HG03045 (cell line): ENCODE results near the gene CASK.

ENCODE experiments used
- ATAC-seq: cut with Tn5 transposase; IDR thresholded peaks from one replicate; pipeline ENCODE4 v1.9.1; 2021; ENCODE audit warnings: mild to moderate bottlenecking, moderate library complexity; ENCODE audit not compliant: unreplicated experiment

CASK gene

DNA sequence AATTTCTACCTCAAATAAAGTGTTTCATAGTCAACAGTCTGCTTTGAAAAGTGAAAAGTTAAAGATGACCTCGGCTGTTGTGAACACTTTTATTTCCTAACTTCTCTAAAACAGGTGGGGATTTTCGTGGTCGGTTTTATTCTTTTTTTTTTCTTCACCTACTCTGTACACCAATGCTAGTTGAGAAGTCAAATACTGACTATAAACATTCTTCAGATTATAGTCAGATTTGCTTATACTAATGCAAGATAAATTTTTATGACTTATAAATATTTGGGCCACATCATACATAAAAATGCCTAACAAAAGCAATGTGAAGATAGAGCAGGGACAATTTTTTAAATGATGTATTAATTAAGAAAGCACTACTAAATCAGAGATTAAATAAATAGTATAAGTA lies 332.7 kb downstream of the CASK start:
- ATAC-seq: no peak

DNA sequence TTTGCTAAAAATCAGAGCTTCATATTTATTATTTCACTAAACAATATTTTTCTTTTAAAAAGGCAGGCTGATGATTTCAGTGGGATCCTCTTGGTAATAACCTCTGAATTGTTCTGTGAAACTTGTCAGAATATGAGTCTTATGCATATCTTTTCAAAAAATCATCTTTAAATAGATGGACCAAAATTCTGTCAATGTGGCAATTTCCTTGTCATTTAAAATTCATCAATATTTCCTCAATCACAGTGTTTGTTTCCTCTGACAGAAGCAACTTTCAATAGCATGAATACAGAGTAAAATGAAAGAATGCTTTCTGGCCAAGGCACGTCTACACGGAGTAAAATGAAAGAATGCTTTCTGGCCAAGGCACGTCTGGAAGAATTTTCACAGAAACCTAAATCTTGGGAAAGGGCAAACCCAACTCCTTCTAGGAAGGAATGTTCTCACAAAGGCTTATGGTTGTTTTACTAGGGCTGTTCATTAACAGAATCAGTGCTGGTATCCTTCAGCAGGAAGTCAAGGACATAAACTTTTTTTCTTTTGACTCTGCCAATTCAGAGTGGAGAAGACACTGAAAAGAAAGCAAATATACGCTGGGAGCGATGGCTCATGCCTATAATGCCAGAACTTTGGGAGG lies 333.6 kb downstream of the CASK start:
- ATAC-seq: no peak

DNA sequence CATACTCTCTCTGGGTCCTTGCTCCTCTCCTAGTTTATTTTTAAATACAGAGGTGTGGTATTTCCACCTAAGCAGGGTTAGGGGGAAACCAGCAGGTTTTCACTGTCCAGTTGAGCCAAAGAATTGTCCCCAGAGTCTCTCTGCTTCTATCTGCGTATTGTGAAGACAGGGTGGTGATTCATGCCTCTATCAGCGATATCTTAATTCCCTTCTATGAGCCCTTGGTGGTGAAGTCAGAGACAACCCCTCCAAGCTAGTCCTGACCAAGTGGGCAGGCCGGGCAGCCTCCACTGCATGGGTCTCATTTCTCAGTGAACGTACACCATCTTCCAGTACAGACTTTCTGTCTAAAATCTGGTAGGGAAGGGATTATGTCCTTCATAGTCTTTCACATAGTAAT lies 335.1 kb downstream of the CASK start:
- no peak for ATAC-seq

DNA sequence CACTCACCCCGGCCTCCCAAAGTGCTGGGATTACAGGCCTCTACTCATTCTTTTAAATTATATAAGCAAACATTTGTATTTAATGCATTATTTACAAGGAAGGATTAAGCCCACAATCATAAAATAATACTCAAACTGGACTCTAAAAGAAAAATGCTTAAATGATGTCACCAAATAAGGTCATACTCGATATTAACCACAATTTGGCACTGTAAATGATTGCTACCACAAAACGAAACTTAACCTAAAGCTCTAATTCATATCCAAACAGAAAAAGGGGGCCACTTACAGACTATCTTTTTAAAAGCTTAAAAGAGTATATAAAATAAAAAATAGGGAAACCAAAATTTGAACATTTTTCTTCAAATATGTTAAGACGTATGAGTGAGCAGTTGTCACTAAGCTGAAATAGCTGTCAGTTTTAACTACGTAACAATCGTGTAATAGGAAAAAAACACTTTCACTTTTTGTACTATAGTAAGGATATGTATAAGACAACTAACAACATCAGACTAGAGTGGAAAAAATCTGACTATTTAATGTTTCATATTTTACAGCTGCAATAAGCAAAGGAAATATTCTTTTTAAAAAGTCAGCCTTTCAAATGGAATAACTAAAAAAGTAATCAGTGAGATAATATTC lies 342.8 kb downstream of the CASK start:
- no peak for ATAC-seq

DNA sequence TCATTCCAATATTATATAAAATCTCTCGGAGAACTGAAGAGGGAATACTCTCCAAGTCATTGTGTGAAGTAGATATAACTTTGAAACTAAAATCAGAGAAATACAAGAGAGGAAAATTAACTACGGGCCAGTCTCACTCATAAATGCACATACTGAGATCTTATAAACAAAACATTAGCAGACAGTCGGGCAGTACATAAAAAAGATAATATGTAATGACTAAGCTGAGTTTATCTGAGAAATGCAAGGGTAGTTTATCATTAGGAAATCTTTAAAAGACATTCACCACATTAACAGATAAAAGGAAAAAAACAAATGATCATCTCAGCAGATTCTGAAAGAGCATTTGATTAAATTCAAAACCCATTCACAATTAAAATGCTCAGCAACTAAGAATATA lies 359.5 kb downstream of the CASK start:
- no peak for ATAC-seq

DNA sequence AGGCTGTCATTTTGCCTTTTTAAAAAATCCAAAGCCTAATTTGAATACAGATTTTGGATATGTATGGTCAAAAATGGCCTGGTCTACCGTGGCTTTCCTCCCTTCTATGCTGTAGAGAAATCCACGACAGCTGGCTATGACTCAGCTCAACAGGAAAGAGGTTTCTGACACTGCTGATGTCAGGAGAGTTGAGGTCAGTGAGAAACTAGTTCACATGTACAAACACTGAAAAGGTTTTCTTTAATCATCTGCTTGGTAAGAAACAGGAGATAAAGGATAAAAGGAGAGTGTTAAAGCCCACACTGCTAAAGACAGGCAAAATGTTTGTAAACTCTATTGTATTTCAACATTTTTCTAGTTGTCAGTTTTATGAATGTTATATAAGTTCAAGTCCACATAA lies 362.3 kb downstream of the CASK start:
- no peak for ATAC-seq

DNA sequence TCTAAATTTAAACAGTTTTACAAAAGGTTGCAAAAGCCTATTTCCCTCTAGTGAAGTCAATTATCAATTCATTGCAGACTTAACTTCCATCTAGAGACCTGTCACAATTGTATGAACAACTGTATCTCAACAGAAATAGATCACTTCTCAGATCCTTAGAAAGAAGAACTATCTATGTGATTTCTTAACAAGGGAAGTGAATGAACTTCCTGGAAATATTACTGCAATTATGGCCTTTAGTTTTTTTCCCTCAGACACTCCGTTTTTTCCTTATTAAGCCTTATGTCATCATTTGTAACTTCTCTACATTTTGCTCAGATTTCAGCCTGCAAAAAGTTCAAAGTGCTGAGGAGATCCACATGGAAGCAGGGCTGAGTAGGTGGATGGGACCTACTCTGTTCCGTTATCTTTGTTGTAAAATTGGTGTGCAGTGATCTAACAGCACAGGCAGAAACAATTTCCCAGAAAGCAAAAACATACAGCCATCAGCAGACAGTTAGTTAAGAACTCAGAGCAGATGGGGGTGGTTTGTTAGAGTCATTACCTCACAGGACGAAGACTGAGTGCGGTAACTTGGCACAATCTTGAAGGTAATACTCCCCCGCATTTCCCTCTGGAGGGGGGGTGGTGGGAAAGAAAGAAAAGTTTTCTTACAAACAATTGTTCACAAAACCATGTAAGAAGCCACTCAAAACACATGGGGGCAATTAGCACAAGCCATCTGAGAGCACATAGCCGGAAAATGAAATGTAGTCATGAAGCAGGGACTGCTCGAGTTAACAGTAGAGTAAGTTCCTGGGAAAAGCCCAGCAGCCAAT lies 363.9 kb downstream of the CASK start:
- no peak for ATAC-seq

DNA sequence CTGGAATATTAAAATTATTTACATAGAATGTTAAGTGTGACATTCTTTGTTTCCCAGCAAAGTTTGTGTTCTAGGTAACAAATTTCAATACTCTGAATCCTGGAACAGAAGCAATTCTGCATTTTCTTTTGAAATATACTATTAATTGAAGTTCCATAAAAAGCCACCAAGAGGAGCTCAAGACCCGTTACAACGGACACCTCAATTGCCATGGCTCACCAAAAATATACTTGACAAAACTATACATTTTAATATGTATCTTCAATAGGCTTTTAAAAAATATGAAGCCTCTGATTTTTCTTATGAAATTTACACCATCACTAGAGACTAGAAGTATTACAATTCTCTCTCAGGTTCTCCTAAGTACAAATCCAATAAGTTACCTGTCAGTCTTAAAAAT lies 364.8 kb downstream of the CASK start:
- ATAC-seq: no peak

DNA sequence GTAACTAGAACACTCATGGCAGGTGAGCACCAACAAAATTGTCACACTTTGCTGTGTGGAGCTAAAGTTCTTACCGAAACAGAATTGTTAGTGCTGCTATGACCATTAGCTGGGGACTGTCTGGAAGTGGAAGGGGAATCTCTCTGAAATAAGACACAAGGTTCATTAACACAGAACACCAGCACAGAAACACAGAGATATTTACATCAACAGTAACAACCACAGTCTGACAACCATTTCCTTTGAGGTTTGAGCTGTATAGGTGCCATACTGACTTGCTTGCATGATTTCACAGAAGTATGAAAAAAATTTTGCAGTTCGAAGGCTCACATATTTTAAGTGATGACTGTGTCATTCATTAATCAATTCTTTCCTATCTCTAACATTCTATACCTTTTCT lies 366.4 kb downstream of the CASK start:
- no peak for ATAC-seq

DNA sequence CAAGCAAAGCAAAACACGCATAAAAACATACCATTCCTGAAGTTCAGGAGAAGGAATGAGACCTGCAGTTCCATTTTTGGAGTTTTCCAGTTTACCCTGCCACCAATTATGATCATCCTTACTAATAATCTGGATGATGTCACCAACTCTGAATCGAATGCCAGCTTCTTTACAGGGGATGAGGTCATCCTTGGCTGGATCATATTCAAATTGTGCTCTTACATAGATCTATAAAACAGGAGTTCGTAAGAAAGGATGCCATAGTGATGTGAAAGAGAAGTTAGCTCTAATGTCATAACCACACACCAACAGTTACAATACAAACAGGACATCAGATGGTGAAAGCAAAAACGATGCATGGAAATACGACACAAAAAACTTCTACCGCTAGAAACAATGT lies 369.7 kb downstream of the CASK start:
- ATAC-seq: no peak

DNA sequence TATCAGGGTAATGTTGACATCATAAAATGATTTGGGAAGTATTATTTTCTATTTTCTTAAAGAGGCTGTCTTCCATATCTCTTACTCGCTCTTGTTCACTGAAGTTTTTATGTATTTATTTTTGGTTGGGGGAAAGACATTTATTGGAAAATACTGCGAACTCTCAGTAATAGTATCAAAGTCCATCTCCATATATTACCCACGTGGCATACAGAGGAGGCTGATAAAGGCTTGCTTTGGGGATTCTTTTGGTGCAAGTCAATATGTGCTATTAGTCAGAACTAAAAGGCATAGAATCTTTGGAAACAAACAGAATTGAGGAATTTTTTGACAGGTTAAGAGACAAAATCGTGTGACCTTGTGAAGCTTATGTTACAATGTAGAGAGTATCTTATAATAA lies 374.9 kb downstream of the CASK start:
- ATAC-seq: no peak

DNA sequence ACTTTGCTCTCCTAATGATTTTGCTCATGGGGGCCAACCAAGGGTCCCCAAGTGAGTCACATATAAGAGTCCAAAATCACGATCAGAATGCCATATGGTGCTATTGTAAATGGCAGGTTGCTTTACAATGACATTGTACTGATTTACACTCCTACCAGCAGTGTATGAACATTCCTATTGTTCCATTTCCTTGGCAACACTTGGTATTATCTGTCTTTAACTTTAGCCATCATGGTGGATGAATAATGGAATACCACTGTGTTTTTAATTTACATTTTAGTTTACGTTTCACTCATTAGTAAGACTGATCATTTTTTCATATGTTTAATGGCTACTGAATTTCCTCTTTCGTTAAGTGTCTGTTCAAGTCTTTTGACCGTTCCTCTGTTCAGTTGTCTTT lies 379.7 kb downstream of the CASK start:
- no peak for ATAC-seq

DNA sequence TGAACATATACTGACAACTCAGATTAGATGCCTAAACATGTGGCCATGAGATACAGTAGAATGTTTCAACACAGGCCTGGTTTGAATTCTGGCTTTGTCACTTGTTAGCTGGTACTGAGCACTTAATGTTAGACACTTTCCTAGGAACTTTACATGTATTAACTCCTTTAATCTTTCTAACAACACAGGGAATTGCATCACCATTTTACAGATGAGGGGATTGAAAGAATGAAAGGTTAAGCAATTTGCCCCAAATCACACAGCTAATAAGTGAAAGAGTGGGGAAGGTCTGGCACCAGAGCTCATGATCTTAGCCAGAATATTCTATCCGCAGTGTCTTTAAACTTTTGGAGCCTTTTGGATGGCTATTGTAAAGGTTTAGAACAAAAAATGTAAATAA lies 380.3 kb downstream of the CASK start:
- no peak for ATAC-seq

DNA sequence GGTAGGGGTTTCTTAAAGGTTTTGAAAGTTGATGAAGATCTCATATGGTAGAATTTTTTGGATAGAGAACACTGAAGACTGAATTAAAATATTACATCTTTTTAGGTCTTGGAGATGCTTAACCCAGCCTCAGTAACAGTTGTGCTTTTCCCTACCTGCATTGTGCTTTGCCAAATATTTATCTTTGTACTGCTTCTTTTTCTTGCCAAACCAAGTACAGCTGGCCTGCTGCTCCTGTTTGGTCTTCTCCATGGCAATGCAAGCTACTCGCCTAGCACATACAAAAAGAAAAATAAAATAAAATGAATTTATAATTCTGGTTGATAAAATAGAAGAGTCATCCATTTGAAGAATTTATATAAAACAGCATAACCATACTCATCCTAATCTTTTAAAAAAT lies 380.8 kb downstream of the CASK start:
- ATAC-seq: no peak

DNA sequence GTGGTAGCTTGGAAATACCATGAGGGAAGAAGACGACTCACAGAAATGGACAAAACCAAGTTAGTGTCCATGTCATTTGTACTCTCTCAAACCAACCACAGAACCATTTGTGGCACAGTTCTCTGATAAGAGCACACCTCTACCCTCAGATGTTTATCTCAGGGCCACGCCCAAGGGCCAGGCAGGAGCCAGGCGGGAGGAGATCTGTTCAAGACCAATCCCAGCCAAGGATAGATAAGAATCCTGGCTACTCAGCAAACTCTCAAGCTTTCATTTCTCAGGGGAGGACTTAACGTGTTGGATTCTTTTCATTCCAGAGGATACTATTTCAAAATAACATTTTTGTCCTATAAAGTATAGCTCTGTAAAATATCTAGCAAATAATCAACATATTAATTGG lies 381.2 kb downstream of the CASK start:
- ATAC-seq: no peak

DNA sequence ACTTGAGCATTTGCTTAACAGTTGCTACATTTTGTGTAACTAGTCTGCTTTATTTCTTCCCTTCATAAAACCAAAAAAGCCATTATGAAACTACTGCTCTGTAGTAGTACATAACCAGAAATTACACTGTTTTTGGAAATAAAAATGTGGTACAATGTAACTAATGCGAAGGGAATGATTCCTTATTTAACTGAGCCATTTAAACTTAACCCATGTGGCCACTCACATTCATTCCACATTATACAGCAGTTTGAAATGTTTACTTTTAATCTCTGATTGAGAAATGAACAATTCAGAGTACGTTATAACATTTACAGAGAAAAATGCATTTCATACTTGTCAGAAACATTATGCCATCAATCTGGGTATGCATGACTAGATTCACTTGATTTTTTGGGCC lies 382.0 kb downstream of the CASK start:
- no peak for ATAC-seq

DNA sequence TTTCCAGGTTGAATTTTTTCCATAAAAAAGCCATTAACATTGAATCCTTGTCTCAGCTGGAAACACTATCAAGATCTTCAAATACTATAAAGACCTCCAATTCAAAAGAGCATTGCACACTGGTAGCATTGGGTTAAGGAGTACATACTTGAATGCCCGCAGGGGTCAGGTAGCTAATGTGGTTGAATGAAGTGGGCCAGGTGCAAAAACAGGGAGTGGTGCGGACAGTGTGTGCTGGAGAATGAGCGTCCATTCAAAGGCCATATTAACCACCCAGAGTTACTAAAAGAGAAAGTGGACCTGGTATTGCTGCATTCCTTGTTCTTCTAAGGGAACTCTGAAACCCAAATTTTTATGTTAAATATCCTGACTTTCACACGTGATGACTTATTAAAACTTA lies 384.6 kb downstream of the CASK start:
- no peak for ATAC-seq

DNA sequence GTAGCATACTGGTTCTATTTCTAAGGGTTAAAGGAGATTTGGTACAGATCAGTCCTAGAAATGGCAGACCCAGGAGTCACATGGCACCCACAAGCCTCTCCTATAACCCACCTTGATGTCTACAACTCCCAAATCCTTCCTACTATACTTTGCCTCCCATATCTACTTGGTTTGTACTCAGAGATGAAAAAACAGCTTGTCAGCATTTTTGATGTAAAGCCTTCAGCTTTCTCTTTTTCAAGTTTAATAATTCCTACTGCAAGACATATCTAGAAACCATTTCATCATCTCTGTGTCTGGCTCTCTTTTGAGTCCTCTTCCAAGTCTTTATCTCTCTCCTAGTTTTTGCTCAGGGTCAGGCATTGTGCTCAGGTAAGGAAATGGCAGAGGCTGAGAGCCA lies 393.3 kb downstream of the CASK start:
- no peak for ATAC-seq

DNA sequence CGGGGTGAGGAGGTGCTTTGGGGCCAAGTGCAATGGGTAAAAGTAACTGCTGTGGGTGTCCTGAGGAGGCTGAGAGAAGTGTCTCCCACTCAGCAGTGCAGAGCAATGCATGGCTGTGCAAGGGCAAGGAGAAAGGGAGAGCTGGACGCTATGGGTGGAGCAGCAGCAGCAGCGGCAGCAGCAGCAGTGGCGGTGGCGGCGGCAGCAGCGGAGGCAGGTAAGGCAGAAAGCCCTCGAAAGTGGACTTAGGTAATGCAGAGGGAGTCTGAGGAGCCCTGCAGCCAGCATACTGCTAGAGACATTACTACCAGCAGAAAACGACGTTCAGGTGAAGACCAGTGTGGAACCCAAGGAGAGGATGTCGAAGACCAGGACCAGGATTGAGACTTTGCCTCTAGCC lies 394.1 kb downstream of the CASK start:
- no peak for ATAC-seq

DNA sequence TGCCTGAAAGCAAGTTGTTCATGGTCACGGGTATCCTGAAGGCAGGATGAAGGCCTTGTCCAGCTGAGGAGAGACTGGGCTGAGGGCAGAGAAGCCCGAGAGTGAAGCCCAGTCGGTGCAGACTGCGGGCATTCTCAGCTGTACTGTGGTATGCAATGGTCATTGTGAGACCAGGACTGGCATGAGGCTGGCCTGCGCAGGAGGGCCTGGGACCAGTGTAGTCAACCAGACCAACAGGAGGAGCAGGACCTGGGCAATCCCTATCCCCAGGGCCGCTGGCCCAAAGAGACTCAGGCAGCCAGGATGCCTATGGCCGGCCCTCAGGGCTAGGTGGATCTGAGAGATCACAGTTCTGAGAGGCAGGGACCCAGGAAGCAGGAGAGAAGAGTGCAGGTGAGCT lies 394.6 kb downstream of the CASK start:
- no peak for ATAC-seq

DNA sequence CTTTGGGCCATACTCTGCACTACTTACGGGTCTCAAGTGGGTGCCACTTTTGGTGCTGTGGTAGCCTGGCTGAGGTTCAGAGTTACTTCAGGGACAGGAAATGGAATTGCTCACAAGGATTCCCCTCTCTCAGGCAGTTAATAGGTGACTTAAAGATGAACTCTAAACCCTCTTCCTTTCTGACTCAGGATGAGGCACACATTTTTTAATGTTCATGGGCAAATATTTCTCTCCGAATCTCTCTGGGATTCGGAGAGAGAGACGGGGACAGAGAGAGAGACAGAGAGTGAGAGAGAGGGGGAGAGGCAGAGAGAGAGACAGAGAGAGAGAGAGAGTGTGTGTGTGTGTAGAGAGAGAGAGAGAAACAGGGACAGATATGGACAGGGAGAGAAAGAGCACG lies 396.4 kb downstream of the CASK start:
- no peak for ATAC-seq

DNA sequence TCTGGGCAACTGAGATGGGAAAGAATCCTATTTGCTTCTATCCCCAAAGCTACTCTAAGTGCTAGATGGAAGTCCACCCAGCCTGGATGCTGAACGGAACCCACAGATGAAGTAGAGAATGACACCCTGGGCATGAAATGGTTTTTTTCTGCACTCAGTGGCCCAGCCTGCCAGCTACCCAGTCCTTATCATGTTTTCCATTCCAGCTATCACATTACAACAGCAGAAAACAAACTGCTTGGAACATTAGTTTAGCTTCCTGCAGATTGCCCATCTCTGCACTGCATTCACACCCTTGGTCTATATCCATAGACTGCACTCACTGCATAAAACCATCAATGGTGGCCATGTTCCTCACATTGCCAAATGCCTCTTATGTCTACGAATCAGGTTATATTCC lies 397.1 kb downstream of the CASK start:
- ATAC-seq: no peak
